Esophagus muscularis mucosa (tissue), 4 donors: ENCODE data around the gene TIGAR.

Experiments used
- CTCF ChIP-seq, 3 experiments: fragments of 200-600 bp in 2 of 3; fragments of 450-650 bp in 1 of 3; sonication (generic) in 2 of 3; IDR thresholded peaks; one replicate each; pipeline ENCODE4 v1.5.1; 2017 to 2019; ENCODE audit warnings: antibody characterized with exemption in 3 of 3, mild to moderate bottlenecking in 2 of 3, moderate library complexity in 1 of 3
- EP300 ChIP-seq: sonication (generic); formaldehyde crosslinking; IDR thresholded peaks from one replicate; pipeline ENCODE4 v1.6.1; 2017; ENCODE audit warnings: antibody characterized with exemption
- POLR2A ChIP-seq: fragments of 450-650 bp; IDR thresholded peaks from one replicate; pipeline ENCODE4 v1.6.1; 2017; ENCODE audit warnings: antibody characterized with exemption, moderate library complexity, mild to moderate bottlenecking, low read depth

GRCh38 chr12:4297617-4298016 lies 23.4 kb upstream of the TIGAR start:
- no peak for TF ChIP-seq CTCF (IDR thresholded peaks at IDR 0.05)
- no peak for TF ChIP-seq POLR2A
- TF ChIP-seq EP300, result no peak
